ENCODE data around the gene VPS35L.
"Not testable (repeated sequence)": the region's sequence is repeated elsewhere in the genome, so short reads cannot be mapped to it uniquely, and the experiment has no call there.

The VPS35L gene

GRCh38 chr16:19540241-19540970 lies 15.1 kb upstream of the VPS35L start:
- no peak for DNase-seq

GRCh38 chr16:19542138-19542821 lies 13.2 kb upstream of the VPS35L start:
- peak; percentile 100 for DNase-seq

- DNase-seq: not testable (repeated sequence)
Observed at GRCh38 chr16:19543278-19543996, 12.1 kb upstream of the VPS35L start.

GRCh38 chr16:19548144-19548543 lies 7.4 kb upstream of the VPS35L start:
- no peak for DNase-seq

GRCh38 chr16:19549673-19550072 lies 5.8 kb upstream of the VPS35L start:
- no peak for DNase-seq

- peak; percentile 74 for DNase-seq
Observed at GRCh38 chr16:19555938-19556771, 652 bp downstream of the VPS35L start.

- DNase-seq: peak; percentile 77
Observed at GRCh38 chr16:19559242-19559910, 3.9 kb downstream of the VPS35L start.

- DNase-seq: no peak
Observed at GRCh38 chr16:19560078-19560477, 4.6 kb downstream of the VPS35L start.

GRCh38 chr16:19563377-19563776 lies 7.9 kb downstream of the VPS35L start:
- no peak for DNase-seq

- DNase-seq: no peak
Observed at GRCh38 chr16:19566362-19566761, 10.9 kb downstream of the VPS35L start.

- DNase-seq: no peak
Observed at GRCh38 chr16:19567560-19567959, 12.1 kb downstream of the VPS35L start.

GRCh38 chr16:19573997-19574396 lies 18.5 kb downstream of the VPS35L start:
- DNase-seq: no peak

- no peak for DNase-seq
Observed at GRCh38 chr16:19574615-19575014, 19.1 kb downstream of the VPS35L start.

GRCh38 chr16:19578378-19578971 lies 23.0 kb downstream of the VPS35L start:
- no peak for DNase-seq

- DNase-seq: peak; percentile 34
Observed at GRCh38 chr16:19582050-19582831, 26.7 kb downstream of the VPS35L start.

GRCh38 chr16:19583665-19584300 lies 28.3 kb downstream of the VPS35L start:
- DNase-seq: peak; percentile 89

- DNase-seq: no peak
Observed at GRCh38 chr16:19588661-19589060, 33.2 kb downstream of the VPS35L start.

- DNase-seq: no peak
Observed at GRCh38 chr16:19589106-19589505, 33.6 kb downstream of the VPS35L start.

- DNase-seq: no peak
Observed at GRCh38 chr16:19589771-19590302, 34.3 kb downstream of the VPS35L start.

- DNase-seq: no peak
Observed at GRCh38 chr16:19595043-19595767, 39.7 kb downstream of the VPS35L start.
